Hematopoietic multipotent progenitor cell treated with erythropoietin and hydrocortisone succinate and interleukin-3 and kit ligand, for 8 days (in vitro differentiated cells): ENCODE results near the gene EFCAB5.
"Not testable (repeated sequence)": the region's sequence is repeated elsewhere in the genome, so short reads cannot be mapped to it uniquely, and the experiment has no call there.

Experiments
- DNase-seq: peaks from one replicate; pipeline ENCODE4 v3.0.0-alpha.2; 2015

Gene EFCAB5

DNA sequence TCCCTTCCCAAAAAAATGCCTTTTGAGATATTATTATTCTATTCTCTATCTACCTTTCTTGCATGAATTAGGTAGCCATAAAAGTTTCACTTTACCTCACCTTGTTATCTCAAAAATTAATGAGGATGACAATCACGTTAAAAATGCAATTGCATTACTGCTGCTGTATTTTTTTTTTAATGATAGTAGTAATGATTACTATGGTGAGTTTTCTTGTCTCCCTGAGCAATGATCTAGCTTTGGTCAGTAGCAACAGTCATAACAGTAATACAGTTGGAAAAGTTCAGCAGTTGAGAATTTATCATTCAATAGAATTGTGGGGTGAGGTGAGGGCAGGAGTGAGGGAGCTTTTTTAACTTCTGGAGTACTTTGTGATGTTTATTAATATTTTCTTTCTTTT, at the start of gene EFCAB5:
EFCAB5 (plus strand) TSS at position 301 of the 400 bp plus-strand sequence. CDS start 163 bp downstream, outside the sequence.
- no peak for DNase-seq

GRCh38 chr17:29892201-29892600, 49.2 kb upstream of the EFCAB5 start:
- DNase-seq, result no peak

GRCh38 chr17:29897136-29897535, 44.3 kb upstream of the EFCAB5 start:
- DNase-seq, result not testable (repeated sequence)

DNA sequence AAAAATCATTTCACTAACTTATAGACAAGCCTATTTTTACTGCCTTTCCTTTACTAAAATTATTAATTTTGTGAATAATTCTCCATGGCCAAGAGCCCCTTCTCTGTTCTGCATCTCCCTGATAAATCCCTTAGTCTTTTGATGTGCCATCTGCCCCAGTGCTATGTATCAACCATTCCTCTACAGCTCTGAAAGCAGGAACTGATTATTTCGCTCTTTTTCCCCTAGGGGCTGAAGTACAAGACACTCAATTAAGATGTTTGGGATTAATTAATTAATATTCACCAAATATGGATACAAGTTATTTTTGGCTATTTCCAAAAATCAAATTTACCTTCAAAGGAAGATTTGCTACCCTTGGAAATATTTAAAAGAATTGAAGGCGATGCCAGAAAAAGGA, 38.0 kb upstream of the EFCAB5 start:
- DNase-seq, result no peak

DNA sequence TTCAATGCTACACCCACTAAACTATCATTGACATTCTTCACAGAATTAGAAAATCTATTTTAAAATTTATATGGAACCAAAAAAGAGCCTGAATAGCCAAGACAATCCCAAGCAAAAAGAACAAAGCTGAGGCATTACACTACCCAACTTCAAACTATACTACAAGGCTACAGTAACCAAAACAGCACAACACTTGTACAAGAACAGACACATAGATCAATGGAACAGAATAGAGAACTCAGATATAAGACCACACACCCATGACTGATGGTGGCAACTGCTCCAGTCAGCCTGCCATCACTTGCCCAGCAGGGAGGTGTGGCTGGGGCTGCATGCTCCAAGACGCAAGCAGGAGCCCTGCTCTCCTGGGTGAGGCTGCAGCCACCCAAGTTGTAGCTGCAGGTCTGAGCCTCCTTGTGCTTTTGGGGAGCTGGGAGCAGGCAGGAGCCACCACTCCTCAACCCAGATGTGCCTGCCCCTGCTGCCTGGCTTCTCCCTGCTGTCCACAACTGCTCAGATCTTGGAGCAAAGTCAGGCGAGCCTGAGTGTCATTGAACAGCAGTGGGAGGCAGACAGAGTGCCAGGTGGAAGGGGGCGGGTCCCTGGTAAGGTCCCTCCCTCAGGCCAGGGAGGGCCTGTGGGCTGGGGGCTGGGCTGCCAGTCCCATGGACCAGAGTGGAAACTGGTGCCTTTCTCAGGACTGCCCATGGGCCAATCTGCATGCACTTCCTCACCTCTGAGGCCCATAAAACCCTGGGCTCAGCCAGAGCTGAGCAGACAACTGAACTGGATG, 36.2 kb upstream of the EFCAB5 start:
- no peak for DNase-seq

GRCh38 chr17:29905879-29906167, 35.6 kb upstream of the EFCAB5 start:
- no peak for DNase-seq

DNA sequence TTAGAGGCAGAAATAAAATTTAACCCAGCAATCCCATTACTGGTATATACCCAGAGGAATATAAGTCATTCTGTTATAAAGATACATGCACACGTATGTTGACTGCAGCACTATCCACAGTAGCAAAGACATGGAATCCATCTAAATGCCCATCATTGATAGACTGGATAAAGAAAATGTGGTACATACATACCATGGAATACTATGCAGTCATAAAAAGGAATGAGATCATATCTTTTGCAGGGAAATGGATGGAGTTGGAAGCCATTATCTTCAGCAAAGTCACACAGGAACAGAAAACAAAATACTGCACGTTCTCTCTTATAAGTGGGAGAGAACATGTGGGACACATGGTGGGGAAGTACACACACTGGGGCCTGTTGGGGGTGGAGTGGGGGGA, 34.5 kb upstream of the EFCAB5 start:
- no peak for DNase-seq

GRCh38 chr17:29909236-29910003, 32.0 kb upstream of the EFCAB5 start:
- no peak for DNase-seq

GRCh38 chr17:29911641-29912177, 29.7 kb upstream of the EFCAB5 start:
- no peak for DNase-seq

DNA sequence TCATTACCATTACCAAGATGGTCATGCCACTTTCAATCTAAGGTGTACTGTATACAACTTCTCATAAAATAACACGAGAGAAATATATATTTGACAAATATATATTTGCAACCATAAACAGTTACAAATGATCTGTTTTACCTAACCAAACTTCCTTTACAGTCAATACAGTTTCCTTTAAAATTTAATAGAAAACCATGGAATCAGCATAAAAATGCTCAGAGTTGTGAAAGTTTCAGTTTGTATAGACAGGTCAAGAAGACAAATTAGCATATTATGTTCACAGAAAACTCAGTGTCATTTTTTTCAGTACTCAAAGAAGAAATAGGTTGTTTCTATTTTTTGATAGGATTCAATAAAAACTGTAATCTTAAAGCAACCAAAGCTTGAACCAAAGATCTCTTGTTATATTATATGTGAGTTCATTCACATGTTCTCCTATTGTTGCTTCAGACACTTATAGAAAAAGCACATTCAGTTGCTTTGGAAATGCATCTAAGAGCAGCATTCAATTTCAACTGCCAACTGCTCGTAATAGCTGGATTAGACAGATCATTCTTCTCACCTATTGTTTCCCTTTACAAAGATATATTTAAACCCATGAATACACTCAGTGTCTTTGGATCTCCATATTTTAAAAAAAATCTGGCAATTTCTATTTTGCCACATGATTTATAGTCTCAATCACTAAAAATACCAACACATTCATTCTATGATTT, 26.5 kb upstream of the EFCAB5 start:
- no peak for DNase-seq

DNA sequence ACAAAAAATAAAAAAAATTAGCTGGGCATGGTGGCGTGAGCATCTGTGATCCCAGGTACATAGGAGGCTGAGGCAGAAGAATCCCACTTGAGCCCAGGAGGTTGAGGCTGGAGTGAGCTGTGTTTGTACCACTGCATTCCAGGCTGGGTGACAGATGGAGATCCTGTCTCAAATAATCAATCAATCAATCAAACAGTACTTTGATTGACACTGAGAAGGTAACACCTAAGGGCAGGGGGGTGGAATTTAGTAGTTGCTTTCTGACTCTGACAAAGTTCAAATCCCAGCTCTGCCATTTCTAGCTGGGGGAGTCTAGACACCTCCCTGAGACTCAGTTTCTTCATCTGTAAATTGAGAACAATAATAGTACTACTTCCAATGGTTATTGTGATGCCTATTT, 23.4 kb upstream of the EFCAB5 start:
- no peak for DNase-seq

- DNase-seq, result no peak
These were observed 22.2 kb upstream of the EFCAB5 start for GRCh38 chr17:29918922-29919856.

DNA sequence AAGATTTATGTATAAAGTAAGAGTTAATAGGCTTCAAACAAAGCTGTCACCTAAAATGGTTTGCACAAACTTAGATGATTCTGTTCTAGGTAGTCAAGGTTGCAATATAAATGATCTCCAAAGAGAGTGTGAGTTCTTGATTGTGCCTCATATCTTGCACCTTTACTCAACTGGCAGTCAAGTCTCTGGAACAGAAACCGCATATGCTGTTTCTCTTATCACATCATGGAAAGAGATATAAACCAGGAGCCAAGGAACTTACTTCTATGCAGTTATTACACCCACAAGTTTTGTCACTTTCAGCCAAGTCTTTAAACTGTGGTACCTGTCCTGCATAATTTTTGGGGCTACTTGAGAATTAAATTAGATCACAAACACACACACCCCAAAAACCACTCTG, 16.6 kb upstream of the EFCAB5 start:
- DNase-seq, result peak; percentile 54

DNA sequence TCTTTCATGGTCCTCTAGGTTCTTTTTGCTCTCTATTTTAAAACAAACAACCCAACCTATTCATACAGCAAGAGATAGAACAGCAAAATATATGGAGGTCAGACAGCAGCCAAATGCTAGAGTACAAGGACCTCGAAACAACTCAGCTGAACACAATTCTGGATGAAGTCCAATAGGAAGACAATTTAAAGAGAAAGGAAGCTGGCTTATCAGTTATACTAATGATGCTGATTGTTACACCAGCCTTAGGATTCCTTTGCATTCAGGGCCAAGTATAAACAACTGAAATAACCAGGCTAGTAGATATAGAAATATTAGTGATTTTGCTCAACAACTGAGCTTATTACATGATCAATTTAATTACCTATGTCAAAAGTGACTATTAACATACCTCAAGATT, 13.9 kb upstream of the EFCAB5 start:
- peak; percentile 42 for DNase-seq

DNA sequence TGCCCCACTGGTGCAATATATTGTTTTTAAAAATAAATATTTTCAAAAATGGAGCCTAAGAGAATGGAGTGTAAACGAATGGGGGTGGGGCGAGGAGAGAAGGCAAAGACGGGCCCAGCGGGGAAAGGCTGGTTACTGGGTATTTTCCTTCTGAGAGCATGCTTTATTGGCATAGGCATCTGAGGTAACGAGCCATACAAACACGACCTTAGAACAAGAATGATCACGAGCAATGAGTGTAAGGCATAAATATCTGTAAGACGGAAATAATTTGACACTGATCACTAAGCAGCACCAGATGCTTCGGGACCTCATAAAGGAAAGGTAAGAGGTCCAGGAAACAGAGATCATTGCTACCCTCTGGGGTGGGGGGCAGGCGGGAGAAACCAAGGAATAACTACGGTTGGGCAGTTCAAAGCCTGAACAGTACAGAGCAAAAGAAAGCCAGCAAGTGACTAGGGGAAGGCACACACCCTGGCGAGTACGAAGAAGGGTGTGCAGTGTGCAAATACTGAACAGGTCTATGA, 12.4 kb upstream of the EFCAB5 start:
- DNase-seq, result peak; percentile 62

GRCh38 chr17:29929533-29930408, 11.7 kb upstream of the EFCAB5 start, which contains the start of gene SSH2:
TSS of gene SSH2 (minus strand) at chr17:29930228. CDS start at chr17:29930000, 228 bp downstream.
- peak; percentile 93 for DNase-seq

DNA sequence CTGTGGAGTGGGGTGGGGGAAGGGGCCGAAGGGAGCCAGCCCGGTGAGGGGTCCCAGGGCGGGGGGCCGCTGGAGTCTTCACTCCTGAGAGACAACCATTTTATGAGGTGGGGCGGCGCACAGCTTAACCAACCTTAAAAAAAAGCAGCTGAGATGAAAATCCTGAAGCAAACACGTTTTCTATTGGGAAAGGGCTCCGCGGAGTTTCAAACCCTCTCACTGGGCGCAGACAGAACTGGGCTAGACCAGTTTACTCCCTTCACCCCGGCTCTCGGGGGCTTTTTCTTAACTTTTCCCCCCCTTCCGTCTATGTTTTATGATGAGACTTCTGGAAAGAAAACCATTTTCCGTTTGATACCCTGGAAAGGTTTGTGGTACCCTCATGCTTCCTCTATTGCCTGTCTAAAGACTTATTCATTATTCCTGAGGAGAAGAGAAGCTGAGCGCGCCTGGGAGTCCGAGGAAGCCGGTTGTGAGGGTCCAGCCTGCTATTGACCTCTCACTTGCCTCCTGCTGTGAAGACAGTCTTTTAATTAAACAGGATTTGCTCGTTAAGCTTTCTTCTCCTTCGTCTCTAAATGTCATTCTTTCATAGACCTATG, 10.9 kb upstream of the EFCAB5 start:
- DNase-seq, result peak; percentile 28

GRCh38 chr17:29931231-29931932, 10.1 kb upstream of the EFCAB5 start:
- DNase-seq, result peak; percentile 92

- DNase-seq, result no peak
These were observed 8.1 kb upstream of the EFCAB5 start for GRCh38 chr17:29933379-29933778.

- DNase-seq, result not testable (repeated sequence)
These were observed 5.5 kb upstream of the EFCAB5 start for GRCh38 chr17:29935909-29936308.
